Measurements from ENCODE around the gene MAGI2. TPM values are rescaled to one million over a fixed set of nuclear protein-coding genes. Genes with fewer than 3 reads are reported as not detected.
A peak's percentile ranks its signal among the peaks of the same experiment; 100 is the strongest.

MAGI2 gene
- total RNA-seq, 1 donor from 2014 or later: 5.8 TPM

GRCh38 chr7:79459381-79459780, 5.9 kb upstream of the MAGI2 start:
- Mint-ChIP-seq H3K27ac (ENCODE audit: unreplicated experiment) (peak overlapping the region; percentile 80), H3K4me1 (ENCODE audit: low read depth) (peaks cover 53% of the 10 kb centered on the region)
- no peak for TF ChIP-seq CTCF (IDR thresholded peaks at IDR 0.05)

GRCh38 chr7:79458796-79459195, 5.3 kb upstream of the MAGI2 start:
- no peaks in the 10 kb centered on the region for H3K9me3 Mint-ChIP-seq (ENCODE audit: low read depth)
- no peak overlapping the region for H3K4me3 Mint-ChIP-seq (ENCODE audit: unreplicated experiment)
- H3K27ac Mint-ChIP-seq (ENCODE audit: unreplicated experiment): peak overlapping the region; percentile 80
- H3K36me3 Mint-ChIP-seq (ENCODE audit: low read depth): peaks cover 10% of the 10 kb centered on the region
- no peaks in the 10 kb centered on the region for H3K27me3 Mint-ChIP-seq (ENCODE audit: low read depth)
- H3K4me1 Mint-ChIP-seq (ENCODE audit: low read depth): peaks cover 55% of the 10 kb centered on the region
- DNase-seq (ENCODE audit: low spot score): no peak
- TF ChIP-seq CTCF (IDR thresholded peaks at IDR 0.05): no peak

More at GRCh38 chr7:79459381-79459780, 5.9 kb upstream of the MAGI2 start:
- DNase-seq (ENCODE audit: low spot score): no peak
- no peak overlapping the region for H3K4me3 Mint-ChIP-seq (ENCODE audit: unreplicated experiment)
- peaks cover 10% of the 10 kb centered on the region for H3K36me3 Mint-ChIP-seq (ENCODE audit: low read depth)
- no peaks in the 10 kb centered on the region for H3K9me3 Mint-ChIP-seq (ENCODE audit: low read depth)
- no peaks in the 10 kb centered on the region for H3K27me3 Mint-ChIP-seq (ENCODE audit: low read depth)

GRCh38 chr7:79455173-79455790, 1.8 kb upstream of the MAGI2 start:
- no peak for TF ChIP-seq CTCF (IDR thresholded peaks at IDR 0.05)
- Mint-ChIP-seq H3K4me1 (ENCODE audit: low read depth) (peaks cover 58% of the 10 kb centered on the region), H3K9me3 (ENCODE audit: low read depth) (no peaks in the 10 kb centered on the region), H3K4me3 (ENCODE audit: unreplicated experiment) (peak overlapping the region; percentile 96), H3K36me3 (ENCODE audit: low read depth) (peaks cover 6% of the 10 kb centered on the region), H3K27ac (ENCODE audit: unreplicated experiment) (peak overlapping the region; percentile 4), H3K27me3 (ENCODE audit: low read depth) (no peaks in the 10 kb centered on the region)
- no peak for DNase-seq (ENCODE audit: low spot score)

- Mint-ChIP-seq H3K36me3 (ENCODE audit: low read depth) (peaks cover 5% of the 10 kb centered on the region), H3K27ac (ENCODE audit: unreplicated experiment) (peak overlapping the region; percentile 97)
Measured at GRCh38 chr7:79454361-79454960, 994 bp upstream of the MAGI2 start.

GRCh38 chr7:79453266-79453557, 255 bp downstream of the MAGI2 start:
- no peaks in the 10 kb centered on the region for H3K27me3 Mint-ChIP-seq (ENCODE audit: low read depth)
- peak overlapping the region; percentile 97 for H3K27ac Mint-ChIP-seq (ENCODE audit: unreplicated experiment)
- H3K4me3 Mint-ChIP-seq (ENCODE audit: unreplicated experiment): peak overlapping the region; percentile 96
- TF ChIP-seq CTCF (IDR thresholded peaks at IDR 0.05): no peak
- no peaks in the 10 kb centered on the region for H3K9me3 Mint-ChIP-seq (ENCODE audit: low read depth)
- H3K36me3 Mint-ChIP-seq (ENCODE audit: low read depth): peaks cover 3% of the 10 kb centered on the region
- peaks cover 38% of the 10 kb centered on the region for H3K4me1 Mint-ChIP-seq (ENCODE audit: low read depth)
- no peak for DNase-seq (ENCODE audit: low spot score)

More at GRCh38 chr7:79454361-79454960, 994 bp upstream of the MAGI2 start:
- peak; percentile 27 for DNase-seq (ENCODE audit: low spot score)
- H3K9me3 Mint-ChIP-seq (ENCODE audit: low read depth): no peaks in the 10 kb centered on the region
- H3K4me3 Mint-ChIP-seq (ENCODE audit: unreplicated experiment): peak overlapping the region; percentile 96
- no peaks in the 10 kb centered on the region for H3K27me3 Mint-ChIP-seq (ENCODE audit: low read depth)
- peak; percentile 40 for TF ChIP-seq CTCF (IDR thresholded peaks at IDR 0.05)
- peaks cover 50% of the 10 kb centered on the region for H3K4me1 Mint-ChIP-seq (ENCODE audit: low read depth)

All from chondrocyte (in vitro differentiated cells).